ENCODE measurements around the gene APOBEC3A. TPM values are rescaled to one million over a fixed set of nuclear protein-coding genes. Genes with fewer than 3 reads are reported as not detected.
"Not testable (repeated sequence)": the region's sequence is repeated elsewhere in the genome, so short reads cannot be mapped to it uniquely, and the experiment has no call there.

Gene APOBEC3A
- total RNA-seq, 1 donor from 2014 or later, result 17.5 TPM

DNA sequence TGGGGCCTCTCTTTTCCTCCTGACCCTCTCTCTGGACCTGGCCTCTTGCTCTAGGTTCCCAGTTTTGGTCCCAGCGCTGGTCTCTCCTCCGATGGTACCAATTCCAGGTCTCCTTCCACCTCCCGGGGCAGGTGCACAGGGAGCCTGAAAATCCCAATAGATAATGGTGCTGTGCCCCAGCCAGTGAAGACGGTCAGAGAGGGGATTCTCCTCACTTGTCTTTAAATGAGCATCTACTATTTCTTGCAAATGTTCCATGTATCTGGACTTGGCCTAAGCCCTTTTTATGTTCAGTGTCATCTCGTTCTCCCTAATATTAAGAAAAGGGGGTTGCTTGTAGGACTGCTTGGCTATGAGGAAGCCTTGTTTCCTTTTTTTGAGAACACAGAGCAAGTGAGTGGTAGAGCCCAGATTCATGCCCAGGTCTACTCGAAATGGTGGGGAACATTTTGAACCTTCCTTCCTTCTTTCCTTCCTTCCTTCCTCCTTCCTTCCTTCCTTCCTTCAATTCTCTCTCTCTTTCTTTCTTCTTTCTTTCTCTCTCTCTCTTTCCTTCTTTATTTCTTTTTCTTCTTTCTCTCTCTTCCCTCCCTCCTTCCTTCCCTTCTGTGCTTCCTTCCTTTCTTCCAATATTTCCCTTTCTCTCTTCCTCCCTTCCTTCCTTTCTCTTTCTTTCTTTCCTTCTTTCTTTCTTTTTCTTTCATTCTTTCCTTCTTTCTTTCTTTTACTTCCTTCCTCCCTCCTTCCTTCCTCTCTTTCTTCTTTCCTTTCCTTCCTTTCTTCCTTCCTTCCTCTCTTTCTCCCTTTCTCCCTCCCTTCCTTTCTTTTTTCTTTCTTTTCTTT is 620 bp downstream of the APOBEC3A start:
- no peak for DNase-seq (ENCODE audit: low spot score)

DNA sequence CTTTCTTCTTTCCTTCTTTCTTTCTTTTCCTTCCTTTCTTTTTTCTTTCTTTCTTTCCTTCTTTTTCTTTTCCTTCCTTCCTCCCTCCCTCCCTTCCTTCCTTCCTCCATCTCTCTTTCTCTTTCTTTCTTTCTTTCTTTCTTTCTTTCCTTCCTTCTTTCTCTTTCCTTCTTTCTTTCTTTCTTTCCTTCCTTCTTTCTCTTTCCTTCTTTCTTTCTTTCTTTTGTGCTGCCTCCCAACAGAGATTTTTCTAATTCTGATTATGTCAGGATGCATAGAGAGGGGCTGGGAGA is 1.2 kb downstream of the APOBEC3A start:
- DNase-seq (ENCODE audit: low spot score), result not testable (repeated sequence)

DNA sequence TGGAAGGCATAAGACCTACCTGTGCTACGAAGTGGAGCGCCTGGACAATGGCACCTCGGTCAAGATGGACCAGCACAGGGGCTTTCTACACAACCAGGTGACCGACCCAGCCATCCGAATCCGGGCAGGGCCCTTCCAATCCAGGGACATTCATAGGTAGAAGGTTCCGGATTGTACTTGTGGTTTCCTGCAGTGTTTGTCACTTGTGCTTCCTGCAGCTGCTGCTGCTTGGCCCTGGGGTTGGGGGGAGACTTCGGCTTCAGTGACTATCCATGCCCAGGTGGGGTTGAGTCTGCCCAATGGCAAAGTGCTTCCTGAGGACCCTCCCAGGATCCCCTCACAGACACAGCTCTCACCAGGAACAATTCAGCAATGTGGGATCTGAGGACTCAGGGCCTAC is 2.2 kb downstream of the APOBEC3A start:
- no peak for DNase-seq (ENCODE audit: low spot score)

DNA sequence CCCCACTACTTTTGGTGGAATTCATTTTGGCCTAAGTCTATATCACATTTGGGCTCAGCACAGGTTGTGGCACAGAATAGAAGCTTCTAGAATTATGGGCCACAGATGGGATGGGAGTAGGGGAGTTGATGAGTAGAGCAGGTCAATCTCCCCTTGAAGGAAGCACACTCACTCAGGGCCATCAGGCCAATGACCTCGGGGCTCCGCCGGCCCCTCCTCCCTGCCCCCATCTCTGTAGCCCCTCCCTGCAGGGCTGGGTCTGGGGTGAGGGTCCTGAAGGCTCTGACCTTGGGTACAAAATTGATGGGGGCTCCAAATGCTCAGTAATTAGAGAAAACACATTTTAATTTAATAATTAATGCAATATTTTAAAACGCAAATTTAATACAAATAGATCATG is 3.3 kb downstream of the APOBEC3A start:
- not testable (repeated sequence) for DNase-seq (ENCODE audit: low spot score)

DNA sequence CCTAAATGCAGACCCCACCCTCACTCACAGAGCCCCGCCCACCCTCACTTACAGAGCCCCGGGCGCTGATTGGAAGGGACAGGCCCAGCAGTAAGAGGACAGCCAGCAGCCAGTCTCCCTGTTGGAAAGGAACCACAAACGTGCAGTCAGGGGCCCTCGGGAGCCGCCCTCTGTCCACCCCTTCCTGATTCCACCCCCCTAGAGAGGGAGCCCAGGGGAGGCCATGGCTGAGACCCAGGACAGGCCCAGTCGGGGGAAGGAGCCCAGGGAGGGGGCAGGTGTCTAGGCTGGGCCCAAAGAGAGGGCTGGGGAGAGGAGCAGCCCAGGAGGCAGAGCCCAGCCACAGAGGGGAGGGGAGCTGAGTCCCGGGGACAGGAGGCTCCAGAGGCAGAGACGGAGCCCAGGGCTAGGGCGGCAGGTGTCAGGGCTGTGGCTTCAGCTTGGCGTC is 5.9 kb downstream of the APOBEC3A start:
- DNase-seq (ENCODE audit: low spot score), result not testable (repeated sequence)

DNA sequence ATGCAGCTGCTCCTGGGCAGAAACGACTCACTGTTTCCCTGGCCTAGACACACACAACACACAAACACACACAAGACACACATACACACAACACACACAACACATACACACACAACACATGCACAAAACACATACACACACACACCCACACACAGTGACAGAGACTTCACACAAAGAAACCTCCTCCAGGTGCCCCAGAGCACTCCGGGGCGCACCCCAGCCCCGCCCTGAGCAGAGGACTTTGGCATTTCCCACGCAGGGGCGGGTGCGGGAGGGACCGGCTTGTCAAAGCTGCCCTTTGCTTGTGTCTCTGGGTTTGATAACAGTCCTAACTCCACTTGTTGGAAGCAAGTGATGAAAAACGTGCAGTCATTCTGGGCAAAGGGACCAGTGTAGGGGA is 6.5 kb downstream of the APOBEC3A start:
- no peak for DNase-seq (ENCODE audit: low spot score)

DNA sequence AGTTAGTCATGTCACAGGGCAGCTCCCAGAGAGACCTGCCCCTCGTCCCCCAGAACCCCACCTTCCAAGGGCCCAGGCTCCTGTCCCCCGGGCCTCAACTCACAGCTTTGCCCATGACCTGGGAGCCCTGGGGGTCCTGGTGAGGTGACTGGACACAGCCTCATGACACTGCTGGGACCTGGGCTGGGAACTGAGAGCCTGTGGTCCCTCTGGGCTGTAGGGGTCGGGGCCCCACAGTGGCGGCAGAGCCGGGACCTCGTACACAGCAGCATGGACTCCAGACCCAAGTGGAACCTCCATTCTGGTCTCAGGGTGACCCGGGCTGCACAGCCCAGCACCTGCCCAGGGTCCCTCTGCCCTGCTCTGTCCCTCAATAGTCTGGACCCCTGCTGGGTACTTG is 6.9 kb downstream of the APOBEC3A start:
- no peak for DNase-seq (ENCODE audit: low spot score)

DNA sequence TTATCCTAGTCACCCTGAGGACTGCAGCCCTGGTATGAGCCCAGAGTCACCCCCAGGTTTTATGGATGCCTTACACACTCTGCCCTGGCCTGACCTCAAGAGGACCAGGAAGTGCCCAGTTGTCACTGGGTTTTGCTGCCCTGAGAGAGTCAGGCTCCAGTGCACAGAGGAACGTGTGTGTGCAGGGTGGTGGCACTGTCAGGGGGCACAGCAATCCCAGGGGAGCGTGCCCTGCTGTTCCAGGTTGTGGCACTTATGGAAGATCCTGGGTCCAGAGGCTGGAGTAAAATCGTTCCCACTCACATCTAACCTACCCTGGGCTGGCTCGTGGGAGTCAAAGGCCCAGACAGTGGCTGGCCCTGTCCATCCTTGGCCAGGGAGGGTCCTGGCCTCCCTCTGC is 7.6 kb downstream of the APOBEC3A start:
- no peak for DNase-seq (ENCODE audit: low spot score)

DNA sequence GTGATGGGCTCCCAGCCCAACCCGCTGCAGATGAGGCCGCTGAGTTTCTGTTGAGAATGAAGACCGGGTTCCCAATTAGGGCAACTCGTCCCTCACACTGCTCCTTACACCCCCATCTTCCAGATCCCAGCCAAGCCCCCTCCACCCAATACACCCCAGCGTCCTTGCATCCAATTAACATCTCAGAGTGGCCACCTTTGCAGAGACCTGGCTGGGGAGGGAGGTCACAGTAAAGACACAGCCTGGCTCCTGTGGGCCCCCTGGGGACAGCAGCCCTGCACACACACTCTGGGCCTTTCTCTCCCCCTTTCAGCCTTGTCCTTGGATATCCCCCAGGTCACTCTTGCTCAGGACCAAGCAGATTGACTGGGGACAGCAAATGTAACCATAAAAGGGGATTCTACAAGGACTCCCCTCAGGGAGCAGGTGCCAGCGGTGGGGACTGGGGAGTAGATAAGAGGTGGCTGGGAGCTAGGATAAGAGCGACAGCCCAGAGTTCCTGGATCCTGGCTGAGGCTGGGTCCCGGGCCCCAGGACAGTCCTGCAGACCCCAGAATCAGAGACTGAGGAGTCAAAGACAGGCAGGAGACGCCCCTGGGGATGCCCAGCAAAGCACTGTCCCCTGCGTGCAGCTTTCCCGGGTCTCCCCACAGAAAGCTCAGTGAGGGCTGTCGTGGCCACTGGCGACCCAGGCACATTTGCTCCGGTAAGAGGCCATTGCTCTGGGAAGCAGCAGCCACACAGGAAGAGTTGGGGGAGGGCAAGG is 8.4 kb downstream of the APOBEC3A start:
- no peak for DNase-seq (ENCODE audit: low spot score)

DNA sequence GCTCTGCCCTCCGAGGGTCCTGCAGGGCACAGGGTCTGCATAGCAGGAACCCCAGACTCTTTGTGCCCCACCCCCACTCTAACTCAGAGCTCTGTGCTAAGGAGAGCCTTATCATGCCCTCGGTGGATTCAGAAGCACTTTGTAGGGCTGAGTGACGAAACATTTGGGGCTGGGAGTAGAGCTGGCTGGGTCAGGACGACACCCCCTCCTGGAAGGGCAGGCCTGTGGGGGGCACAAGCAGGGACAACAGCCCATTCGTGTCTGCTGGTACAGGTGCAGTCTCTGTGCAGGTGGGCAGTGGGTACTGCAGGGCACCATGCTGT is 8.9 kb downstream of the APOBEC3A start:
- no peak for DNase-seq (ENCODE audit: low spot score)

DNA sequence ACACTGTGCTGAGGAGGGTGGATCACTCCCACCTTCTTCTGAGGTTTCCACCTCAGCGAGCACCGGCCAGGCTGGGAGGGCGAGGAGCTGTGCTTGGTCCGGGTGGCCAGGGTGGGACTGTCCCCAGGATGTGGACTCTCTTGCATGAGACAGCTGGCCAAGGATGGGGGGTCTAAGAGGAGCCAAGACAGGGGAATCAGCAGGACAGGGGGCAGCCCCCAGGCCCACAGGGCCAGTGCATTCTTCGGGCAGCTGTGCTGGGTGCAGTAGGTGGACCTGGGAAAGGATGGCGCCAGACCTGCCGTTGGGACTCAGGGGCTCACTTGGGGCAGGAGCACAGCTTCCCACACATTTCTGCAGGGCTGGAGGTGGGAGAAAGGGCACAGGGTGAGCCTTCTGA is 9.5 kb downstream of the APOBEC3A start:
- DNase-seq (ENCODE audit: low spot score), result no peak

DNA sequence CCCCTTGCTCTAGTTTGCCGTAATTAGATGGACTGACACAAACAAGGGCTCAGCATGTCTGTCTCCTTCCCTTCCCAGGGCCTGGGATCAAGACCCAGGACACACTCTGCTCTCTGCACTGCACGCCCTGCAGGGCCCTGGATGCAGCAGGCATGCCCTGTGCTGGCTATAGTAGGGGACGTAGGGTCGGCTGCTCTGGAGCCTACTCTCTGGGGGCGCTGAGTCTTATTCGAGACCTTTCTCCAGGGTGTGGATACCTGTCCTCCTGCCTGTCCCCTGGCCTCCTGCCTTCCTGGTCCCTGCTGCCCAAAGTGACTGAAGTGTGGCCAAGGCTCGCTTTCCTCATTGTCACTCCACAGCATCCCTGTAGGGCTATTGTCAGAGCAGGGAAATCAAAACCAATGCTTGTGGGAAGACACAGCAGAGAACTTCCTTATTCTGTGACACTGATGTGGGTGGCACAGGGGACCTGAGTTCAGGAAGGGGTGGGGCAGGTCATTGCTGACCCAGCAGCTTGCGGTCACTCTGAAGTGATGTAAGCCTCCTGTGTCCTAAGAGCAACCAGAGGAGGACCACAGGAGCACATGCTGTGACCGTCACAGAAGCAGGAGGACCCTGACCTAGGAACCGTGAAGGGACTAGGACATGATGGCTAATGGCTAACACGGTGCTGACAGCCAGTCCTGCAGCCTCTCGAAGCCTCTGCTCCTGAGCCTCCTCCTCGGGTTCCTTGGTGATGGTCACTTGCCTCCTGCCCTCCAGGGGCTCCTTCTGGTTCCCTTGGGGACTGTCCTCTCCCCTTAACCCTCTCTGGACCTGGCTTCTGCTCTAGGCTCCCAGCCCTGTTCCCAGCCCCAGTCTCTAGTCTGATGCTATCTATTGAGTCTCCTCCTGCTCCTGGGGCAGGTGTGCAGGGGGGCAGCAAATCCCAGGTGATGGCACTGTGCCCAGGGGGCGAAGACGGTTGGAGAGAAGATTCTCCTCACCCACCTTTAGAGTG is 10.3 kb downstream of the APOBEC3A start:
- DNase-seq (ENCODE audit: low spot score), result no peak

DNA sequence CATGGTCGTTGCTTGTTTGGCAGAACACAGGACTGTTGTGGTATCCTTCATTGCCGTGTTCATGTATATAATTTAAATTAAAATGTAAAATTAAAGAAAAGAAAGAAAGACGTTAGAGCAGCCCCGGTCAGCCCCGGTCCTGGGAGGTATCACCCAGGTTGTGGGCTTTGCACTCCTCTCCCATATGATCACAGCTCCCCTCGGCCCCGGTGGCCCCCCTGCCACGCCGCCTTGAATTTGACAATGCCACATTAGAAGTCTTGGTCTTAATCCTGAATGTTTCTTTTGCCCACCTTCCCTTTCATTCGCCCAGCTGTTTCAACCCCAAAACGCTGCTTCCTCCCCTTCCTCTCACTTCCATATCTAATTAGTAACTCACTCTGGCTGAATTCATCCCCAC is 11.4 kb downstream of the APOBEC3A start:
- DNase-seq (ENCODE audit: low spot score), result no peak

DNA sequence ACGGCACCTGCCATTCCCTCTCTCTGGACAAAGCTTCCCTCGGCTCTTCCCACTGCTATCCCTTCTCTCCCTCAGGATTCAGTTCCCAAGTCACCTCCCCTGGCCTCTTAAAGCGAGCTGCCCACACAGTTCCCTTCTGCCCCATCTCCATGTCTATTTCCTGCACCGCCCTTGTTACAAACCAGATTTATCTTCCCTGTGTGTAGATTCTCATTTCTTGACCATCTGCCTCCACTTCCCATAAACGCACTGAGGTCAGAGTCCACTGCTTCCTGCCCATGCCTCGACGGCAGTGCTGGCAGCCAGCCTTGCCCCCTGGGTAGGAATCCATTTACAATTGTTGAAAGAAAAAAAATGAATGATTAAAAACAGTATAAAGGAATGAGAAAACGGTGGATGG is 13.1 kb downstream of the APOBEC3A start:
- no peak for DNase-seq (ENCODE audit: low spot score)

DNA sequence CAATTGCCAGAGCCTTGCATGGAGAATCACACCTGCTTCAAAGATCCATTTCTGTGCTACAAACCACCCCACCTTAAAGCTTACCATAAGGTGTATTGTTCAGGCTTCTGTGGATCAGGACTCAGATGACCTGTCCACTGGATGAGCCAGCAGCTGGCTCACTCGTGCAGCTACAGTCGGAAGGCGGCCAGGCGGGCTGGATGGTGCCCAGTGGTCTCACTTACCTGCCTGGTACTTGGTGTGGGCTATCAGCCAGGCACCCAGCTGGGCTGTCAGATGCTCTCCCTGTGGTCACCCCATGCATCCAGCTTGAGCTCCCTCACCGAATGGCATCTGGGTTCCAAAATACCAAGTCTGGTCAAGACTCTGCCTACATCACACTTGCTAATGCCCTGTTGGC is 13.8 kb downstream of the APOBEC3A start:
- DNase-seq (ENCODE audit: low spot score), result no peak

DNA sequence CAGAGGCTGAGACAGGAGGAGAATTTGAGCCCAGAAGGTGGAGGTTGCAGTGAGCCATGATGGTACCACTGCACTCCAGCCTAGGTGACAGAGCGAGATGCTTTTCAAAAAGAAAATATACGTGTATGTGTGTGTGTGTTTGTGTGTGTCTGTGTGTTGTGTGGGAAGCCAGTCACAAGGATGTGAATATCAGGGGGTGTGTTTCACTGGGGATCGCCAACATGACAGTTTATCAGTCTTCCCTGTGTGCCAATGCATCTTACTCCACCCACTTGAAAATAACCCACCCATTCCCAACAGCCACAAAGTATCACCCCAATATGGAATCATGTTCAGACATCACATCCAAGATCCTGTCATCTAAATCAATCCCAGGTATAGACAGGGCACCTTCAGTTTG is 14.4 kb downstream of the APOBEC3A start:
- no peak for DNase-seq (ENCODE audit: low spot score)

DNA sequence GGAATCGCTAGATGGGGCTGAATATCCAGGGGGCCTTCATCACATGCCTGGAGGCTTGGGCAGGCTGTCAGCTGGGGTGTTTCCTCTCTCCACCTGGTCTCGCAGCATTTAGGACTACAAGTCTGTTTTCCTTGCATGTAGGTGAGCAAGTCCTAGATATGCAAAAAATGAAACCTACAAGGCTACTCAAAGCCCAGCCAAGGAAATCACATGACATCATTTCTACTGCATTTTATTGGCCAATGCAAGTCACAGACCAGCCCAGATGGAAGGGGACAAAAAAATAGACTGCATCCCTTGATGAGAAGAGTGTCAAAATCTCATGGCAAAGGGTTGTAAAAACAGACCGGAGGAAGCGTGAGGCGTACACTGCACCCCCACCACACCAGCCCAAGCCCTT is 15.1 kb downstream of the APOBEC3A start:
- no peak for DNase-seq (ENCODE audit: low spot score)

DNA sequence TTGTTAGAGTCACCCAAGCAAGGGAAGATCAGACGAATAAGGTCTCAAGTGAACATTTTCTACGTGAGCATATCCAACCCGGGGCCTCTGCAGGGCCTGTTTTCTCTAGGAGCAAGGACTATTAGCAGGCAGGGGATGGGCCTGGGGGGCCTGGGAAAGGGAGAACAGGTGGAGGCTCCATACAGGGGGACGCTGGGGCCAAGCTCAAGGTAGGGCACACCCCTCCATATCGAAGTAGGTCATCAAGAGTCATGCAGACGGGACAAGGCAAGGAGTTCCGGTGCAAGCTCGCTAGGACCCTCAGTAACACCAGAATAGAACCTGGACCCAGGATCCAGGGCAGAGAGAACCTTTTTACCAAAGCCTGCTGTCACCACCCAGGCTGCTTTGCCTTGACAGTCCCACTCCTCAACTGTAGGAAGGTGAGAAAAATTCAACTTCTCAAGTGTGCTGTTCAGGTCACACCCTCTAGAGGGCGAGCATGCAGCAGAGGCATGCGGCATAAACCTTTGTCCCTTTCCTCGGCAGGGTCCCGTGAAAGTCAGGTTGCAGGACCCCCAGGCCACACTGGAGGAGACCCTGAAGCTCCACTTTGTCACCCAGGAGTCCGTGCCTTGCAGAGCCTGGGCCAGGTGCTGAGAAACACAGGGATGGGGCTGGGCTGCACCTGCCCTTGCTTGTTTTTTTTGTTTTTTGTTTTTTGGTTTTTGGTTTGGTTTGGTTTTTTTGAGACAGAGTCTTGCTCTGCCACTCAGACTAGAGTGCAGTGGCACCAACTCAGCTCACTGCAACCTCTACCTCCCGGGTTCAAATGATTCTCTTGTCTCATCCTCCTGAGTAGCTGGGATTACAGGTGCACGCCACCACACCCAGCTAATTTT is 16.1 kb downstream of the APOBEC3A start:
- DNase-seq (ENCODE audit: low spot score), result no peak

DNA sequence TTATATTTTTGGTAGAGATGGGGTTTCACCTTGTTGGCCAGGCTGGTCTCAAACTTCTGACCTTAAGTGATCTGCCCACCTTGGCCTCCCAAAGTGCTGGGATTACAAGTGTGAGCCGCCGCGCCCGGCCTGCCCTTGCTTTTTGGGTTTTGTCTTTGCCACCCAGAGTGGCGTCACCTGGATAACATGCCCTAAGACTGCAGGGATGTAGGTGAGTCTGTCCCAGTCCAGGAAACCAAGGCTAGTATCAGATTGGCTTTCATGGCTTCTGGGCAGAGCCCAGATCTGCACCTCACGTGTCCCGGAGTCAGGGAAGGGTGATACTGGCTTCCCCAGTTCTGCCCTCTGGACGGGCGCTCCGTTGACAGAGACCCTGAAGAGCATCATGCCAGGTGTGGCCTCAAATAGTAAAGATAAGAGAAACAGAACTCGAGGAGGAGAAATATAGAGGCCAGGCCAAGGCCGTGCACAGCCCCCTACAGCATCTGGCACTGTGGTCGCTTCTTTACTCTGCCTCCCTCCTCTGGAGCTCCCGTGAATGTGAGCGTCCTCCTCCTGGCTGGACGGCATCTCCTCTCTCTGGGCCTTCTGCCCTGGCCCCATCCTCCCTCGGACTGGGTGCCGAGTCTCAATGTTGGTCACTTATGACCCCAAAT is 16.9 kb downstream of the APOBEC3A start:
- no peak for DNase-seq (ENCODE audit: low spot score)

DNA sequence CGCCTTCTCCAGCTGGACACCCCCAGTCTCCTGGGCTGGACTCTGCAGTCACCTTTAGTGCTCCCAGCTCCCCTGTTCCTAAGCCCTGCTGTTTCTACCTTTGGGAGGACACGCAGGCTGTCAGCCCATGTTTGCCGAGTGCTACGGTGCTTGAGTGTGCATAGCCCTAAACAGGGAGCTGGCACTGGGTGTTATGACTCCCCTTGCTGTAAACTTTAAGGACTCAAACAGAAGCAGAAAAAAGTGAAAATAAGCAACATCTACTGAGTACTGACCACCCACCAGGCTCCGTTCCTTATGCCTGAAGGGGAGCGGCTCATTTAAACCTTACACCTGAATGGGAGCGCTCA is 17.4 kb downstream of the APOBEC3A start:
- no peak for DNase-seq (ENCODE audit: low spot score)
